SU-DHL-6 (cell line): ENCODE data around the gene SMIM41.

Experiments
- CTCF ChIP-seq: fragments of 200-600 bp; sonication (generic); IDR thresholded peaks from one replicate; pipeline ENCODE4 v1.5.1; 2017; ENCODE audit warnings: antibody characterized with exemption, mild to moderate bottlenecking, low read length, moderate library complexity; ENCODE audit not compliant: insufficient read depth, poor library complexity, severe bottlenecking
- EZH2phosphoT487 ChIP-seq: fragments of 200-600 bp; sonication (generic), shearing (Covaris generic); conservative IDR thresholded peaks from 2 replicates; pipeline ENCODE4 v1.6.1; 2018; ENCODE audit warnings: mild to moderate bottlenecking, antibody characterized with exemption, low read length, moderate library complexity, mixed read lengths

- TF ChIP-seq CTCF (no peak), EZH2phosphoT487 (no peak)
Measured at GRCh38 chr12:52122540-52122871, 43.0 kb downstream of the SMIM41 start.
